CD4-positive, alpha-beta T cell treated with Interleukin-2 at 100 ng/mL for 4 hours (primary cell): ENCODE results near the gene TRIO.

ENCODE experiments used
- DNase-seq: peaks from one replicate; pipeline ENCODE4 v3.0.0-alpha.2; 2020; ENCODE audit warnings: low spot score

Gene TRIO

DNA sequence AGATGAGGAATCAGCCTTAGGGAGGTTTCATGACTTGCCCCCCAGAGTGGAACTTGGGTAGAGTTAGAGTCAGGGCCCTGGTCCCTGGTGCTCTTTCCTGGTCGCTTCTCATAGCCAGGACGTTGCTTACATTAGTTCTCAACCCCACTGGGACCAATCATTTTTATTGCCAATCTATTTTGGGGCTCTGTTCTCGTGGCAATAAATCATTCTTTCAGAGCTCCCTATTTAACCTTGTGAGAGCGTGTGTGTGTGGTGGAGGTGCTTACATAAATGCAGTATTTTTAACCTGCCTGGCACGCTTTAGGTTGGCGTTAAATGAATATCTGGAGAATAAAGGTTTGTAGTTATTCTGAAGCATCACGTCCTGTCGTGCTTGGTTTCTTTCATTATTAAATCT is 4.1 kb downstream of the TRIO start:
- no peak for DNase-seq

DNA sequence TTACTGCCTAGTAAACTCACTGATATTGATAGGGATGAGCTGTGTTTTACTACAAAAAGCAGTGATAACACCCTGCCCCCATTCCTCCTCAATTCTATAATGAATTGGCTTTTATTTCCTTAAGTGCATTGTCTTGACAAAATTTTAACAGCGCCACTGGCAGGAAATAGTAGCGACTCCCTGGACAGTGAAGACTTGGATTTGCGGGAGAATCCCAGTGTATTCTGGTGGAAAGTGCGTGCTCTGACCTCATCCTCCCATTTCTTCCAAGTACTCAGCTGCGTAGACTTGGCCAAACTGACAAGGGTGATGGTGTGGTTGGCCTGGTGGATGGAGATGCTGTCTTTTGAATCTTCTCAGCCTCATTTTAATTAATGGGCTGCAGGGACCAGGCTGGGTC is 5.3 kb downstream of the TRIO start:
- DNase-seq: no peak

DNA sequence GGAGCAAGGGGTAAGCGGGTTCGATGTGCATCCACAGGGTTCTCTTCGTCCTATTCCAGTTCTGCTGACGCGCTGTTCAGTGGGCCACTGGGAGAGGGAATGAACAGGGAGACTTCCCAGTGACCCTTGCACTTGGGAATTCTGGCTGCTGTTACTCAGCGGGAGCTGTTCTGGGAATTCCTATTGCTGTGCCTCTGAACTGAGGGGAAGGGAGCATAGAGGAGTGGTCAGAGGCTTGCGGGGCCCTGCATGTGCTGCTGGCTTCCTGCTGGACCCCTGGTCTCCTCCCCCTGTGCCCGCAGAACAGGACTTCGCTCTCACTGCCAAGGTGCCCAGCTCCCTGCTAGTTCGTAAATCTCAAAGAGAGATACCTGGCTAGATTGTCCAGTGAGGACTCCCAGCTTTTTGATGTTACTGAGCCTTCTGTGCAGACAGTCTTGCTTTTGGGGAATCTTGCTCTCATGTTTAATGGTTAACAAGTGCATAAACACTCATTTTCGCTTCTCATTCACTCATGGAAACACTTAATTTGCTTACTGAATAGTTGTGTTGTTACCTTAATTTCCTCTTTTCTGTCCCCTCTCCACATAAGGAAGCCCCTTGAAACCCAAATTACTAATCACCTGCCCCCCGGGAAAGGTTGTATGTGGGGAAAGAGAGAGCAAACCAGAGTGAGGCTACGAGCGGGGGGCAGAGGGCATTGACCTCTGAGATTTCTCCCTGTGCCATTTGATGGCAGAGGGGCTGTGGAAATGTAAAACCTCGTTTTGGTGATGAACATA is 5.9 kb downstream of the TRIO start:
- no peak for DNase-seq

DNA sequence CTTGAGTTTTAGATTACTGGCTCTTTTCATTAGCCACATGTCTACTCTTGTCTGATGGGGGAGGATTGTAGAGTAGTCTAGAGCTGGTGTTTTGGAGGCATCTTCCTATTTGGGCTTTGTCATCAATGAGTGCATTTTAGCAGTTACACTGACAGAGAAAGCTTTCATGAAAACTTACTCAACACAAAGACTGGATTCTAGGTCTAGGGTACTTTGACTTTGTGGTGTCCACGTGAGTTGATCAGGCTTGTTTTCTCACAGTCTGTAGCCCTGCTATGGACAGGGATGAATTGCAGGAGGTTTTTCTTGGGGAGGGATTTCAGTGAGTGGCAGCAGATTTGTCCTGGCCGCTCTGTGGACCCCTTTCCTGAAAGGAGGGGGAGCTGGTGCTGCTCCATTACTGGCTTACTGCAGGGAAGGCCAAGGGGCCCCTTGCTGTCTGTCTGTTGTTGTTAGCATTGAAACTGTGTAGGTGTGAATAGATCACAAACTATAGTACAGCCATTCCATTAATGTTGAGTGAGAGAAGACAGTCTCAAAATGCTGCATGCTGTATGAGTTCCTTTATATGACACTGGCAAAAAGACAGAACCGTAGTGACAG is 6.6 kb downstream of the TRIO start:
- no peak for DNase-seq

DNA sequence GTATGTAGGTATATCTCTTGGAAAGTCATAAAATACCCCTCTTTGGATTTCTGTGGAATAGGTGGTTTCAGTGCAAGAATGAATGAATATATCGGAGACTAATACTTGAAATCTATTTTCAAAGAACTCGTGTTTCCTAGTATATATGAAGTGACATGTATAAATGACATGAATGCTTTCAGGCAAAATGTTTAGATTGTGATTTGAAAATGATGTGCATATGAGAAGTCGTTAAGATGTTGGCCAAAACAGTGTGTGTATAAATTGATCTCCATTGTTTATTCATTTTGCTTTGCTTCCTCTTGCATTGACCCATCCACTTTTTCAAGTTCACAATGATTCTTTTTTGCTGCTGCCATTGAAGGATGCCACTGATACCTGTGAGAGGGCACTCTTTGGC is 8.3 kb downstream of the TRIO start:
- no peak for DNase-seq

DNA sequence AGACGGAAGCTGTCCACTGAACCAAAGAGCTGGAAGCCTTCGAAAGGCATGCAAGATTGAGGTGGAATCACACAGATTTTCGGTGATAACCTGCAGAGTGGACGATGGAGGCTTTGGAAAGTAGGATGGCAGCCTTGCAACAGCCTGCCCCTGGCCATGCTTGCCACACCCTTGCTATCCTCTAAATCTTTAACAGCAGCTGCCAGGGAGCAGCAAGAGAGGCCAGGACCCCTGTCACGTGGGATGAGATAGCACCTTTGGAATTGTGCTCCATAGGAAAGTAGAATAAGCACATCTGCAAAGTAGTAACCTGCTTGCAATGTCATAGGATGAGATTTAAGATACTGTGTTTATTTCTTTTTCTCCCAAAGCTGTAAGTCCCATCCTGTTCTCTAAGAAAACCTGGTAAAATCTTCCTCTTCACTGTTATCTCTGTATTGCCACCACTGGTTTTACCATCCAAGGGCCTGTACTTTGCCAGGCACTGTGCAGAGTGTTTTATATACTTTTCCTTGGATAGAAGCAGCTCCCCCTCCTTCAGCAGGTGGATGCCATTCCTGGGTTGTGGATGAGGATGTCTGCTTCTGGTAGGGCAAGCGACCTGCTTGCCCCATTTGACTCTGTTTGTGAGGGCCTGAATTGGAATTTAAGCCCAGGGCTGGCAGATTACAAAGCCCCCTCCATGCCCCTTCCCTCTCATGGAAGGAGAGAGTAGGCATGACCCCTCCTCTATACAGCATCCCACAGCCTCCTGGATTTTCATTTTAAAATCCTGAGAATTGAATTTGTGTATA is 10.1 kb downstream of the TRIO start:
- no peak for DNase-seq

DNA sequence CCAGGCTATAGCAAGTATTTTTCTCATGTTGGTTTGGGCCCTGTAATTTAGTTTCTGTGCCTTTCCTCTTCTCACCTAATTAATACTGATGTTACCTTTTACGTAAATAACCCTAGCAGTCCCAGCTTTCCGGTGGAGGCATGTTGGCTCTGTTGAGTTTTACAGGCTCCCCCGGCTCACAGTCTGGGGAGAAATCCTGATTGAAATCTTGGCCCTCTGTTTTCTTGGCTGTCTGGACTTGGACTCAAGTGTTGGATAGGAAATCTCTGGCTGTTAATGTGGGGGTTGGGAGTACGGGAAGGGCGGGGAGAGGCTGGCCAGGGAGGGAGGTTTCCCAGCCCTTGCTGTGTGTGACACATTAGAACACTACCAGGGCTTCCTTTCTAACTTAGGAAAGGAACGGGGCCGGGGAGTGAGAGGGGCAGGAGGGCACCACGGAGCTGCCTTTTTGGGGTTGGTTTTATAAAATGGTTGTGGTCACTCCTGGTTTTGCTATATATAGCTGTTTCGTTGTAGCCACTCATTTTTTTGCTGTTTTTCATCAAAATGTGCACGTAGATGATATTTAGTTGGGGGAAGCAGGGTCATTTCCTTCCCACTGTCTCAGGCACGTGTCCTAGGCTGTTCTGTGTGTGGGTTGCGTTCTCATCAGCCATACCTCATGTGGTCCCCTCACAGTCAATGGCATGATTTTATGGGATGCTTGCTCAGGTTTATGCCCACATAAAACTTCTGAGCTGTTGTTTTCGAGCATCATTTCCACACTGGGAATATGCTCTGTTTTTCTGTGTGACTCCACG is 11.0 kb downstream of the TRIO start:
- no peak for DNase-seq

DNA sequence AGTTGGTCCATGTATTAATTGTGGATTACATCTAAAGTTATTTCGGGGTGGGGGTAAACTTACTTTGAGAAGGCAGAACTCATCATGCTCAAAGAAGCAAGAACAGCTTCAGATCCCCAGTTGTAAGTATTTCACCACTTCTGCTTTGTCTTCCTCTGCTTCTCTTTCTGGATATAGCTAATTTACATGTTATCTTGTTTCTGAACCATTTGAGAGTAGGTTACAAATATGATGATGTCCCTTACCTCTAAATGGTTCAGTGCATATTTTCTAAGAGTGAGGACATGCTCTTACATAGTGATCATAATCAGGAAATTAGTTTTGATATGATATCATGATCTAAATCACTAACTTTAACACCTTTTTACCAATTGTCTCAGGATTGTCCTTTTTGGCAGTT is 11.9 kb downstream of the TRIO start:
- no peak for DNase-seq

DNA sequence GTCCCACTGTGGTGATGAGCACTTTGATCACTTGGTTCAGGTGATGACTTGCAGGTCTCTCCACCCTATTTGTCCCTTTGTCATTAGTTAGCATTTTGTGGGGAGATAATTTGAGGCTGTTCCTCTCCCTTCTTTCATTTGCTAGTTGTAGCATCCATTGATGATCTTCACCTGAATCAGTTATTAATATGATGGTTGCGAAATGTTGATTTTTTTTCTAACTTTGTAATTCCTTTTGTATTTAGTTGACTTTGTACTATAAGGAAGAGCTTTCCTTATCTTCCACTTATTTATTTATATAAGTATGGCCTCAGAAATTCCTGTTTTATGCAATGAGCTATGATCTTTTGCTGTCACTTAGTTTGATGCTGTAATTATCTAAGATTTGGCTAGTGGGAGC is 12.6 kb downstream of the TRIO start:
- no peak for DNase-seq

DNA sequence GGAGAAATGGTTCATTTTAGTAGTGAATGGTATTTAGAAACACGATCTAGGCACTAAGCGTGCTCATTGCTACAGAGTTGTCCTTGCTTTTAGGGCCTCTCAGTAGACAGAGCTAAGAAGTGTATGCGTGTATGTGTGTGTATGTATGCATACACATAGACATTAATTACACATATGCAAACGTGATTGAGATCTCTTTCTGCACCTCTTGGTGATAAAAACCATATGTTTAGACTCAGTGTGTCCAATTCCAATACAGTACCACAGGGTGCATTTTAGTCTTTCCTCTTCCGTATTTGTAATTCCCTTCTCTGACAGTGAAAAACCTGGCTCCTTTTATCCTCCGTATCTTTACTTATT is 13.1 kb downstream of the TRIO start:
- DNase-seq: no peak

DNA sequence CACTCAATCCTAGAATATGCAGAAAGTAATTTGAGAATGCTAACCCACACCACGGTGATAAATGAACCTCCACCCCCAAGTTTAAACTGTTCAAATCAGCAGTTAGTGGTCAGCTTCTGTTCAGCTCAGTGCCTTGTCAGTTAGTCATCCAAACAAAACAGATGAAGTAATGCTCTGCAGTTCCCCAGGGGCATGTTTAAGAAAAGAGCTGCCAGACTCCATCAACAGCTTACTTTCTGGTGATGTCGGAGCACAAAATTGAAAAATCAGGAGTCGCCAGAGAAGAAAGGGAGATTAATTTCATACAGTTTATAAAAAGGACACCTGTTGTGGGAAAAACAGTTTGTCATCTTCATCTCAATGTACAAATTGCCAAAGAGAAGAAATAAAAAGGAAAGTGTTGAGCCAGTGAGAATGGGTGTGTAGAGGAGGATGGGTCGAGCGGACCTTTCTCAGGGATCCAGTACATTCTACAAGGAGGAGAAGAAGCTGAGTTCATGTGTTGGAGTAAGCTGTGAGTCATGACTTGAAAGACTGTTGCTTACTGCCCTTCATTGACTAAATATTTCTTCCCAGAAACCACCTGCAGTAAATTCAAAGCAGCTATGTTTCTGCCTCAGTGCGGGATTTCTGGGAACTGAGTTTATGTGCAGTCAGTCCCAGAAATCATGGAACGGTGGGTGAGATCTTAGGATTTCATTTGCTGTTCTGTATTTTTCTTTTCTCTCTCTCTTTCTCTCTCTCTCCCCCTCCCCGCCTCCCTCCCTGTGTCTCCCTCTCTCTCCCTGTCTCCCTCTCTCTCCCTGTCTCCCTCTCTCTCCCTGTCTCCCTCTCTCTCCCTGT is 13.7 kb downstream of the TRIO start:
- no peak for DNase-seq

DNA sequence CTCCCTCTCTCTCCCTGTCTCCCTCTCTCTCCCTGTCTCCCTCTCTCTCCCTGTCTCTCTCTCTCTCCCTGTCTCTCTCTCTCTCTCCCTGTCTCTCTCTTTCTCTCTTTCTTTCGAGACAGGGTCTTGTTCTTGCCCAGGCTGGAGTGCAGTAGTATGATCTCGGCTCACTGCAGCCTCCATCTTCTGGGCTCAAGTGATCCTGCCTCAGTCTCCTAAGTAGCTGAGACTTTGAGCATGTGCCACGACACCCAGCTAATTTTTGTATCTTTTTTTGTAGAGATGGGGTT is 14.3 kb downstream of the TRIO start:
- DNase-seq: no peak

DNA sequence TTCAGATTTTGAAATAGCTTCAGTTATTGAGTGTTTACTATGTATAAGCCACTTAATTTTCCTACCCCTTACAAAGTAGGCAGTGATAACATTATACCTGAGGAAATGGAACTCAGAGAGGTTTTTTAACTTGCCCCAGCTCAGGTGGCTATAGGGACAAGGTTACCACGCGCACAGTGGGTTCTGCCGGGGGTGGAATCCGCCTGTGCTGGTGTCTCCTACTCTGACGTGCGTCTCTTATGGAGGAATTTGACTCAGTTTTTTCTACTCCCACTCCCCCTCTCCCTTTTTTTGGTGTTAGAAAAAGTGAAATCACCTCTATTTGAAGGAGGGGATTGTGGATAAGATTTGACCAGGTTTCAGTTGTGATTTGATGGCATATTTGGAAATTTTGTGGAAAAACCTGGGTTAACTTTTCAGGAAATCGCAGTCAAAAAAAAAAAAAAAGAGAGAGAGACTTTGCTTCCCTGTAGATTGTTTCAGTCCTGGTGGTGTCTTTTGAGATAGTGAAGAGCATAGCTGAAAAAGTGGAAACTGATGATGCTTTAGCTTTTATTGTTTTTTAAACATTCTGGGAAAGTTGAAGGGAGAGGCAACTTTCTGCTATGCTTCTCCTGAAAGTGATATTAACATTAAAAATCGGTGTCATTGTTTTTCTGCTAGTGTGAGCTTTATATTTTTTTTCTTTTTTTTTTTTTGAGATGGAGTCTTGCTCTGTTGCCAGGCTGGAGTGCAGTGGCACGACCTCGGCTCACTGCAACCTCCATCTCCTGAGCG is 15.9 kb downstream of the TRIO start:
- no peak for DNase-seq

DNA sequence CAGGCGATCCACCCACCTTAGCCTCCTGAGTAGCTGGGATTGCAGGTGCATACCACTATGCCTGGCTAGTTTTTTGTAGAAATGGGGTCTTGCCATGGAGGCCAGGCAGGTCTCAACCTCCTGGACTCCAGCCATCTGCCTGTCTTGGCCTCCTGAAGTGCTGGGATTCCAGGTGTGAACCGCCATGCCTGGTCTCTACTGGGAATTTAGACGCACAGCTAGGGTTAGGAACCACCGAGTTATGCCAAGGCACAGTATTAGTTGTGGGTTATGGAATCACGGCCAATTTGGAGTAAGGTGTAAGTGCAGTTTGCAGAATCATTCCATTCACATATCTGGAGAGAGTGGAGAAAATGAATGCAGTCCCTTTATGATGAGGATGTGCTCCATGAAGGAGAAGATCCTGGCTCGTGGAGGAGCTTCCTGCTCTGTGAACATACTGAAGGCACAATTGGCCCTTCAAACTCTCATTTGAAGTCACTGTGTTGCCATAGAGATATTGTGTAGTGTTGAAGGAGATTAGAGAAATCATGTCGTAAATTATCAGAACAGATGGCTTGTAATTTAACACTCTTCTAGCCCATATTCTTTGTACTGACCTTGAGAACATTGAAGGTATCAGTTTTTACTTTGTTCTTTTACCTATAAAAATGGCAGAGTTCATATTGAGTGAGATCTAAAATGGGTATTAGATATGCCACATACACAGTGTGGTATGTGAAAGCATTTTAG is 18.8 kb downstream of the TRIO start:
- no peak for DNase-seq

DNA sequence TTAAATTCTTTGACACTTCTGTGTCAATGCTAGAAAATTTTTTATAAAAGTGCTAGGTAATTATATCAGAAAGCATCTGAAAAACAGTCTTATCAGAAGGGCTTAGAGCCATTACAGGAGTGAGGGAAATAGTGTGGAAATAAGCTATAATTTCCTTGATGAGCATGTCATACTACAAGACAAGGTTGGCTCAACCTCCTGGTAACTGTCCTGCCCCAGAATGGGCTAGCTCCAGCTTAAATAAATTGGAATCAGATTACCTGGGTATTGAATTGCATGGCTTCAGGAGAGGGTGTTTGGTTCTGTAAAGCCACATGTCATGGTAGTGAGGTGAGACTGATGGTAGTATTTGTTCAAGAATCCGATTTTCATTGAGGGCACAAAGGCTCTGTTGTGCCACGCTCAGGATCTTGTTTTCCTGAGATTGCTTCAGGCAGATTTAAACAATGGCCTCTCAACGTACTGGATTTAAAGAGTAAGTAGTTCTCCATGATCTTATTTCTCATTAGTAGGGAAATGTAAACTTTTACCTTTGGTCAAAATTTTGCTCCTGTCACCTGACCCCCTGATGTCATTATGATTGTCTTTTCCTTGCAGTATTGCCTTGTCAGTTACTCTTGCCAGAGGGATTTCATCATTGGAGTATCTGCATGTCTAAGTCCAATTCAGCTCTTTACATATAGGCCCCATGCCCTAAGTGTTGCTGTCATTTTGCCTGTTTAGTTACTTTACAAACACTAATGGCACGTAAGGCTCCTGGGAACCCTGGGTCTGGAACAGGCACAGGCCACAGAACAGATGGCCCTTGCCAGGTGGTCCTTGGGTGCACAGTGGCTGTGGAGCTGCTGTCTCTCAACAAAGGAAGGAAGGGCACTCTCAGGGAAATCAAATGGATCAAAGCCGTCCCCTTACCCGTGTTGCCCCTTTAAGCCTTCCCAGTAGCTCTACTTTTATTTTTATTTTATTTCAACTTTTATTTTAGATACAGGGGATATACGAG is 21.3 kb downstream of the TRIO start:
- DNase-seq: no peak

DNA sequence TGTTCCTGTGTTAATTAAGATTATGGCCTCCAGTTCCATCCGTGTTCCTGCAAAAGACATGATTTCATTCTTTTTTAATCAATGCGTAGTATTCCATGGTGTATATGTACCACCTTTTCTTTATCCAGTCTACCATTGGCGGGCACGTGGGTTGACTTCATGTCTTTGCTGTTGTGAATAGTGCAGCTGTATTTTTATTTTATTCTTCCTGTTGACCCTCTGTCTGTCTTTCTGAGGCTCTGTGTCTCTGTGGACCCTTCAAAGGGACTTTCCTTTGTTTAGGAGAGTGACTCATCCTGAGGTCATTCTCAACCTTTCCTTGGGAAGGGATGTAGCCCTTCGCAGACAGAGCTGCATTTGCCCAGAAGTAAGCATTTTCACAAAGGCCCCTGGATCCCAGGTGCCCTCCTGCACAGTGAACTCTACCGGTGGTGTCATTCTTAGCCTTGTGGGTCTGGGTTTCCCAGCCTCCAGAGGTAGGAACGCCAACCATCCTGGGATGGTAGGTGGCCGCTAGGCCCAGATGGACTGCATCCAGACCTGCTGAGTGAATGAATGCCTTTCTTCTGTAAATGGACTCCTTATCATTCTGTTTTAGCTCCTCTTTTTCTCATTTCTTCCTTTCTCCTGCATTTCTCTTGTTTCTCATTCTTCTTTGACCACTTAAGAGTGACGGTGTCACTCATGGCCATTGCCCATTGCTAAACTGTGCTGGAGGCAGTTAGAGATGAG is 22.4 kb downstream of the TRIO start:
- DNase-seq: no peak

DNA sequence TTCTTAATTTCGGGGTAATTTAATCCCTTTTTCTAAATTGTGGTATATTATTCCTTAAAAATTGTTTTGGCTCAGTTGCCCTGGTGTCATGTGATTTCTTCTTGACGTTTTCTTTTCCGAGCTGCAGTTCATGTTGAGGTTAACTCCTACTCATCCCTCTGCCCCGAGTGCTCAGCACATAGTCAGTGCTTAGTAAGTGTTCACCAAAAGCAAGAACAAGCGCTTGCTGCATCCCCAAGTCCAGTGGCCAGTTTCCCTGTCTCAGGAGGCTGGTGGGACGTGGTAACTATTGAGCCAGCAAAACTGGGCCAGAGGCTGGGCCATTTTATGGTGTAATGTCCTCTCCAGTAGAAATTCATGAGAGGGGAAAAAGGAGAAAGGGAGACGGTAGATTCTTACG is 23.3 kb downstream of the TRIO start:
- no peak for DNase-seq

DNA sequence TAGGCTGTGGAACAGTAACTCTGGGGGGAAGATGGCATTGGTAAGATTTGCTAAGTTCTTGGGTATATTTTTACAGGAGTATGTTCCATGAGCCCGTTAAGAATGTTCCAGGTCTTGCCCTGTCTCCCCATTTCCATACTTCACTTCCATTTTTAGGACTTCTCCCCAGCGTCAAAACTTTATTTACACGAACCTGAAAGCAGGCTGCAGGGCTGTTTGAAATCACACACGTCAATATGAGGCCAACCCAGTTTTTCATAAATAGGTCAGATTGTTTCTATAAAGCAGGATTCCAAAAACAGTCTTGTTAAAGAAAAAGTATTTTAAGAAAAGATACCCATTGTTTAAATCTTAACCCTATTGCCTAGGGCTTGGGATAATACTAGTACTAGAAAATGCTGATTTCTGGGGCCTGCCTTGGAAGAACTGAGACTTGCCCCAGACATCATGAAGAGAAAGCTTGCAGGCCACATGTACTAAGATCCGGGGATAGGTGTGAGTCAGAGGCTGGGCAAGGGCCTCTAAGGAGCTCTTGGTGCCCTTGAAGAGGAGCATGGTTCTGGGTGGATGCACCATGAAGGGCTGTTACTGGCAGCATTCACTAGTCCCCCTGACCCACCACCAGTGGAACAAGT is 24.2 kb downstream of the TRIO start:
- DNase-seq: no peak
